HepG2 (cell line): ENCODE data around the gene FUCA2.

Source experiments
- PAWR ChIP-seq: sonication (generic); formaldehyde crosslinking; IDR thresholded peaks from 2 replicates; pipeline ENCODE4 v1.4.0; 2020; ENCODE audit warnings: missing genetic modification reagents, mild to moderate bottlenecking, borderline replicate concordance
- POLR2AphosphoS5 ChIP-seq: IDR thresholded peaks from 2 replicates; pipeline ENCODE4 v1.6.1; 2012; ENCODE audit warnings: low read depth, low read length
- SYNCRIP ChIP-seq: fragments of 200-400 bp; formaldehyde crosslinking; IDR thresholded peaks from 2 replicates; pipeline ENCODE4 v1.6.1; 2018; ENCODE audit warnings: mild to moderate bottlenecking, low read depth, low read length; ENCODE audit not compliant: insufficient read depth
- TAF15 ChIP-seq: fragments of 200-400 bp; formaldehyde crosslinking; IDR thresholded peaks from one replicate; pipeline ENCODE4 v1.6.1; 2018; ENCODE audit warnings: mild to moderate bottlenecking, low read depth, low read length; ENCODE audit not compliant: poor library complexity, severe bottlenecking
- YY1 ChIP-seq: IDR thresholded peaks from 2 replicates; pipeline ENCODE4 v1.6.1; 2011; ENCODE audit warnings: low read length, low read depth, moderate library complexity, mild to moderate bottlenecking; ENCODE audit not compliant: insufficient read depth, insufficient replicate concordance
- ZNF563 ChIP-seq: sonication (generic); formaldehyde crosslinking; IDR thresholded peaks from 2 replicates; pipeline ENCODE4 v1.8.0; 2022; ENCODE audit warnings: mild to moderate bottlenecking, moderate library complexity, missing genetic modification reagents
- ZNF724P ChIP-seq: sonication (generic); formaldehyde crosslinking; IDR thresholded peaks from 2 replicates; pipeline ENCODE4 v1.8.0; 2022; ENCODE audit warnings: missing genetic modification reagents, borderline replicate concordance
- TF ChIP-seq, protein P1 (sequence below): sonication (generic); formaldehyde crosslinking; IDR thresholded peaks from 2 replicates; pipeline ENCODE4 v1.4.0; 2020; ENCODE audit warnings: missing genetic modification reagents
- TF ChIP-seq, protein P2 (sequence below): sonication (generic); formaldehyde crosslinking; IDR thresholded peaks from 2 replicates; pipeline ENCODE4 v1.5.0; 2020; ENCODE audit warnings: mild to moderate bottlenecking, missing genetic modification reagents, moderate library complexity

DNA sequence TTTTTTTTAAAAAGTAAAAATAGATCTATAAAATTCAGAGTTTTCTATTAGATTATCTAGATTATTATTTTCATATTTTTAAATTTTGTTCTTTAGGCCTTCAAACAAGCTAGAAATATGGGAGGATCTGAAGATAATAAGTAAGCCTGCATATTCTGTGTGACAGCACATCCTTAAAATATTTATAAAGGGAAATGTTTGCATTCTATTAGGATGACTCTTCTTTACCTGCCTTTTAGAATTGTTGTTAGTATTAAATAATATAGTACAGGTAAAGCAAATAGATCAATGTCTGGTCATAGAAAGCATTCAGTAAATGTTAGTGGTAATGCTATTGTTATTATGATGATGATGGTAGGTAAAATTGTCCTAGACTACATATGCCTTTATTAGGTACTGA, 43.5 kb downstream of the FUCA2 start:
- no peak for TF ChIP-seq ZNF563
- no peak for TF ChIP-seq POLR2AphosphoS5
- TF ChIP-seq, protein P1, sequence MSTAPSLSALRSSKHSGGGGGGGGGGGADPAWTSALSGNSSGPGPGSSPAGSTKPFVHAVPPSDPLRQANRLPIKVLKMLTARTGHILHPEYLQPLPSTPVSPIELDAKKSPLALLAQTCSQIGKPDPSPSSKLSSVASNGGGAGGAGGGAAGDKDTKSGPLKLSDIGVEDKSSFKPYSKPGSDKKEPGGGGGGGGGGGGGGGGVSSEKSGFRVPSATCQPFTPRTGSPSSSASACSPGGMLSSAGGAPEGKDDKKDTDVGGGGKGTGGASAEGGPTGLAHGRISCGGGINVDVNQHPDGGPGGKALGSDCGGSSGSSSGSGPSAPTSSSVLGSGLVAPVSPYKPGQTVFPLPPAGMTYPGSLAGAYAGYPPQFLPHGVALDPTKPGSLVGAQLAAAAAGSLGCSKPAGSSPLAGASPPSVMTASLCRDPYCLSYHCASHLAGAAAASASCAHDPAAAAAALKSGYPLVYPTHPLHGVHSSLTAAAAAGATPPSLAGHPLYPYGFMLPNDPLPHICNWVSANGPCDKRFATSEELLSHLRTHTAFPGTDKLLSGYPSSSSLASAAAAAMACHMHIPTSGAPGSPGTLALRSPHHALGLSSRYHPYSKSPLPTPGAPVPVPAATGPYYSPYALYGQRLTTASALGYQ (CRISPR knock-in tag): no peak
- TF ChIP-seq SYNCRIP: no peak
- no peak for TF ChIP-seq TAF15
- TF ChIP-seq, protein P2, sequence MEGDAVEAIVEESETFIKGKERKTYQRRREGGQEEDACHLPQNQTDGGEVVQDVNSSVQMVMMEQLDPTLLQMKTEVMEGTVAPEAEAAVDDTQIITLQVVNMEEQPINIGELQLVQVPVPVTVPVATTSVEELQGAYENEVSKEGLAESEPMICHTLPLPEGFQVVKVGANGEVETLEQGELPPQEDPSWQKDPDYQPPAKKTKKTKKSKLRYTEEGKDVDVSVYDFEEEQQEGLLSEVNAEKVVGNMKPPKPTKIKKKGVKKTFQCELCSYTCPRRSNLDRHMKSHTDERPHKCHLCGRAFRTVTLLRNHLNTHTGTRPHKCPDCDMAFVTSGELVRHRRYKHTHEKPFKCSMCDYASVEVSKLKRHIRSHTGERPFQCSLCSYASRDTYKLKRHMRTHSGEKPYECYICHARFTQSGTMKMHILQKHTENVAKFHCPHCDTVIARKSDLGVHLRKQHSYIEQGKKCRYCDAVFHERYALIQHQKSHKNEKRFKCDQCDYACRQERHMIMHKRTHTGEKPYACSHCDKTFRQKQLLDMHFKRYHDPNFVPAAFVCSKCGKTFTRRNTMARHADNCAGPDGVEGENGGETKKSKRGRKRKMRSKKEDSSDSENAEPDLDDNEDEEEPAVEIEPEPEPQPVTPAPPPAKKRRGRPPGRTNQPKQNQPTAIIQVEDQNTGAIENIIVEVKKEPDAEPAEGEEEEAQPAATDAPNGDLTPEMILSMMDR (CRISPR knock-in tag): no peak
- TF ChIP-seq ZNF724P: no peak
- no peak for TF ChIP-seq PAWR (CRISPR knock-in tag)
- no peak for TF ChIP-seq YY1
